ENCODE measurements around the gene APBB1IP.
"Not testable (repeated sequence)": the region's sequence is repeated elsewhere in the genome, so short reads cannot be mapped to it uniquely, and the experiment has no call there.

Gene APBB1IP

DNA sequence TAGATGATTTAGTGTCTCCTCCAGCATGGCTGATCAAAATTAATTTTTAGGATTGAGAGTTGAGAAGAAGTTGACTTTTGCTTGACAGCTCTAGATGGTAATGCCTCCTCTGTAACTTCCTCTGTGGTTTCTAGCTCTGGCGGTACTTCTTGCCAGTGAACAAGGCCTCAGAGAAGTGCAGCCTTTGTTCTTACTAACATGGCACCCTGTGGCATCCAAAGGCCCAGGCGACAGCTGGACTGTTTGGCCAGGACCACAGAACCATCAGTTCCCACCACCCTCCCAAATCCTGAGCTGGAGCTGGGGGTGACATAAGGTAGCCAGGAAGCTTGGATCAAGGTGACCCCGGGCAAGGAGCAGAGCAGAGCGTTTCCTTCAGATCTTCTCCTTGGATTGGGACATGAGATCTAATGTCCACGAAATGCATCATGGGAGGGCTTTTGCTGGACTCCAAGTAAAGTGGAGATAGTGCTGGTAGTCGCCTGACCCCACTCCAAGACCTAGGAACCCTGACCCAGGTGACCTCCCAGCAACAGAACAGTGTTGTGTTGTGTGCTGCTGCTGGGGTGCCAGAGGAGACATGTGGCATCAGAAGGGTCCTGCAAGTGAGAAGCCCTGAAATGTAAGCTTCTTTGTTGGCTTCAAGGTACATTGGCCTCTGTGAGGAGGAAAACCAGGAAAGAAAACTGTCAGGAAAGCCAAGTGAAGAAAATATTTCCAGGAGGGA, 41.8 kb downstream of the APBB1IP start:
- DNase-seq = no peak

DNA sequence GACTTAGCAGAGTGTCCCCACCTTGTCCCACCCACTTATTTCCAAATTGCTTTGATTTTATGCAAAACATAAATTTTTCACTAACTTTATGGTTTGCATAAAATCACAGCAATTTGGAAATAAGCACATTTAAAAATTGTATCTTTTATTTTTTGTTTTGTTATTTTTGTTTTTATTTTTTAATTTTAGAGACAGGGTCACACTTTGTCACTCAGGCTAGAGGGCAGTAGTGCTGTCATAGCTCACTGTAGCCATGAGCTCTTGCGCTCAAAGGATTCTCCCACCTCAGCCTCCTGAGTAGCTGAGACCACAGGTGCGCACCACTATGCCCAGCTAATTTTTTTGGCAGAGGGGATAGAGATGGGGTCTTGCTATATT, 43.2 kb downstream of the APBB1IP start:
- no peak for DNase-seq

DNA sequence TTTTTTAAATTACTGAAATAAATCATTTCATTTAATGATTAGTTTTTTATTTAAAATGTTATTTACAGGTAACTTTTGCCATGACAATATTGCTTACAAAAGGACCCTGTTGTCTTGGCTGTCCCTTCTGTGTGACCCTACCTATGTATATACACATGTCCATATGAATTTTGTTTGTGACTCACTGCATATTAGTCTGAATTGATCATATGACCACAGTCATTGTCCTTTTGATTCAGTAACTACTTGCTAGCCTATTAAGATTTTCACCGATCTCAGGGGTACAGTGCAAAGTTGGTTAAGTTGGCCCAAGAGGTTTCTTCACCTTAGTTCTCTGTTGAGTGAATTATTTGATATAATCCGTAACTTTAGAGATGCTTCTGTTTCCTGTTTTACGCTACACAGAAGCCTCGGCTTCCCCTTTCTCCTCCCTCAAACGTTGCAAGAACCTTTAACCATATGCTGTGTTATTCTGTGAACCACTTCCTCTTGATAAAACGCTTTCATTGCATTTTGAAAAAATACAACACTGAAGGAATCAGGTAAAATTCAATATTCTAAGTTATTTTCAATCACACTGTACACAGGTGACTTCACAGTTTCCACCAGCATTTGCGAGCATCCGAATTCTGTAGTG, 43.9 kb downstream of the APBB1IP start:
- no peak for DNase-seq

GRCh38 chr10:26483554-26483953, 45.4 kb downstream of the APBB1IP start:
- no peak for DNase-seq

- DNase-seq = no peak
These were observed 47.2 kb downstream of the APBB1IP start for GRCh38 chr10:26485150-26485941.

DNA sequence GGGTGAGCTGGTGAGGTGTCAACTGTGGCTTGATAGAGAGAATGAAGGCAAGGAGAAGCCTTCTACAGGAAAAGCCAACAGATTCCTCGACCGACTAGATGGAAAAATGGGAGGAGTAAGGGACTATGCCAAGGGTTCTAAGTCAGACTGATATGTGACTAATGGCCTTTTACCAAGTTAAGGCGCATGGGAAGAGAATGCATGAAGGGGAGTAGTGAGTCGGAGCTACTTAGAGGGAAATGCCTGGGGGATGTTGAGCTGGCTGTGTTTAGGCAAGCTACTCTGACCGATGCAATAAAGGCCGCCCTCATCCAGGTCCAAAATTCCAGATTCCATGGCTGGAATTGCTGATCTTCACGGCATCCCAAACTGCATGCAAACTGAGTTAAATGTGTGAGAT, 48.2 kb downstream of the APBB1IP start:
- no peak for DNase-seq

DNA sequence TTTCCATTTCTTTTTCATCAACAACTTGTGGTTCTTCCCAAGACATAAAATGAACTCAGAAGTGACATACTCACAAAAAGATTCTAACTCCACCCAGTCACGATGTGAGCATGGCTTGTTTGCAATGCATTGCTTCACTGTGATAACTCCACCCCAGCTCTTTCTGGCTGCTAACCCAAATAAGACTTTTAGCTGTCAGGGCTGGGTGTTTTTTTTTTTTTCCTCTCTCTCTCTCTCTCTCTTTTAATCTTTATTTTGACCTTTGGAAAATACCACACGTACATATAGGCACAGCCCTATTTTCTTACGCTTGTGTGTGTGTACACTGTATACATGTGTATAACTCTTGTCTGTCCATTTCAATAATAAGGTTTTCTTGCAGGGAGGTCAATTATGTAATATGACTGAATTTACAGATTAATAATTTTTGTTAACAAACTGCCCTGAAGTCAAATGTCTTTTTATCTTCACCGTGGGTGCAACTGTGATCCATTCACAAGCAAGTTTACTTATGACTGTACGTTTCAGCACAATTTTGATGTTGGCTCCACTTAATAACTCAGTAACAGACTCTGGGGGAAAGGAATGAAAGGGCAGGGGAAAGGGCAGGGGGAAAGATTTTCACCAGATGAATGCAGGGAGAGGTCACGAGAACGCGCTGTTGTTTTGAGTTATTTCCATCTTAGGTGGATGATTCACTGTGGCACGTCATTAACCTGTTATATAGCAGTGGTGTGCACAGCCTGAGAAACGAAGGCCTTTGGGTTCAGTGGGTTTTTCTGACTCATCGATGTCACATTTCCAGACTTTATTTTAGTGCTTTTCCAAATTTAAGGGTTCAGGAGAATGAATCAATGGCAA, 49.1 kb downstream of the APBB1IP start:
- no peak for DNase-seq

DNA sequence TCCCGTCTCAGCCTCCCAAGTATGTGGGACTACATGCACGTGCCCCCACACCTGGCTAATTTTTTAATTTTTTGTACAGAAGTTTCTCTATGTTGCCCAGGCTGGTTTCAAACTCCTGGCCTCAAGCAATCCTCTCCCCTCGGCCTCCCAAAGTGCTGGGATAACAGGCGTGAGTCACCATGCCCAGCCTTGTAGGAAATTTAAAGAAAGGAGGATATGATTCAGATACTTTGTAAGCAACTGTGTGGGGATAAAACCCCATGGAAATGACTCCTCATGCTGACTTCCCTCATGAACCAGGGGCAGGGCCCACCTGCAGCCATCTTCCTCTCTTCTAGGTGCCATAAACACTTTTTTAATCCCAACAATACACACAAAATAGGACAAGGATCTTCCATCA, 50.2 kb downstream of the APBB1IP start:
- no peak for DNase-seq

DNA sequence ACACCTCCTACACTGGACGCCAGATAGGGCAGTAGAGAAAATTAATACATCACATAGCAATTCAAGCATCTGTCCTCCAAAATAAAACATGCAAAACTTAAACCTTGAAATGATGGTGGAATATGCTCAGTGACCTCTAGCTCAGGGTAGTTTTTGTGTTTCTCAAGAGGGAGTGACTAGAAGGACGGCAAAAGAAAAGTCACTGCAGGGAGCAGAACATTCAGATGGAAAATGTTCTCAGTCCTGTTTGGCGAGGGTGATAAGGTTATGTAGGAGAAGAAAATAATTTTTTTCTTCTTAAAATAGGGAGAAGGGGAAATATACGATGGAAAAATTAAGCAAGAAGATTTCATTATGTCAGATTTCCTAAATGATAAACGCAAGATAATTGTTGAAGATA, 50.9 kb downstream of the APBB1IP start:
- DNase-seq = no peak

DNA sequence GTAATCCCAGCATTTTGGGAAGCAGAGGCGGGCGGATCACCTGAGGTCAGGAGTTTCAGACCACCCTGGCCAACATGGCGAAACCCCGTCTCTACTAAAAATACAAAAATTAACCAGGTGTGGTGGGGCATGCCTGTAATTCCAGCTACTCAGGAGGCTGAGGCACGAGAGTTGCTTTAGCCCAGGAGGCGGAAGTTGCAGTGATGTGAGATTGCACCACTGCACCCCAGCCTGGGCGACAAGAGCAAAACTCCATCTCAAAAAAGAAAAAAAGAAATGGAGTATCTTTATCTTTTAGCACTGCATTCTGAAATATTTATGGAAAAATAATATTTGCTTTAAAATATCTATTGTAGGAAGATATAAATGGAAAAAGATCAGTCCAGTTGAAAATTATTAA, 52.2 kb downstream of the APBB1IP start:
- not testable (repeated sequence) for DNase-seq

DNA sequence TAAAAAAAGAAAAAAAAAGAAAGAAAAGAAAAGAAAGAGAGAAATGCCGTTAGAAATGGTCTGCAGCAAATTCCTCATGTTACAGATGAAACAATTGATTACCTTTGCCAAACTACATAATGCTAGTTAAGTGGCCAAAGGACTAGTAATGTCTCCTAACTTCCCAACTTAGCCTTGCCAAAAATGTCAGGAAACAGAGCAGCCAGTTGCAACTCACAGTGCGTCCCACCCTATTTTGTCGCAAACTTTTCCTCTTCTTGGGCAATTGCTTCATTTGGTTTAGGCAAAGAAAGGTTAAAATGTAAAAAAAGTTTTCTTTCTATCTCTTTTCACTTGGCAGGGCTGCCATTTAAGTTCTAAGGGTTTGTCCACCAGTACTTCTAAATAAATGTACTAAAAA, 53.1 kb downstream of the APBB1IP start:
- no peak for DNase-seq

- no peak for DNase-seq
These were observed 53.8 kb downstream of the APBB1IP start for GRCh38 chr10:26491934-26492333.

DNA sequence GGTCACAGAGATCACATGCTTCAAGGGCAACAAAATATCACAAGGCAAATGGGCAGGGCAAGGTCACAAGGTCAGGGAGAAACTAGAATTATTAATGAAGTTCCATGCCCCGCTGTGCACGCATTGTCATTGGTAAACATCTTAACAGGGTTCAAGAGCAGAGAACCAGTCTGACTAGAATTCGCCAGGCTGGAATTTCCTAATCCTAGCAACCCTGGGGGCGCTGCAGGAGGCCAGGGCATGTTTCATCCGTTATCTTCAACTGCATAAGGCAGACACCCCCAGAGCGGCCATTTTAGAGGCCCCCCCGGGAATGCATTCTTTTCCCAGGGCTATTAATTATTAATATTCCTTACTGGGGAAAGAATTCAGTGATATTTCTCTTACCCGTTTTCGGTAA, 54.6 kb downstream of the APBB1IP start:
- DNase-seq = not testable (repeated sequence)

DNA sequence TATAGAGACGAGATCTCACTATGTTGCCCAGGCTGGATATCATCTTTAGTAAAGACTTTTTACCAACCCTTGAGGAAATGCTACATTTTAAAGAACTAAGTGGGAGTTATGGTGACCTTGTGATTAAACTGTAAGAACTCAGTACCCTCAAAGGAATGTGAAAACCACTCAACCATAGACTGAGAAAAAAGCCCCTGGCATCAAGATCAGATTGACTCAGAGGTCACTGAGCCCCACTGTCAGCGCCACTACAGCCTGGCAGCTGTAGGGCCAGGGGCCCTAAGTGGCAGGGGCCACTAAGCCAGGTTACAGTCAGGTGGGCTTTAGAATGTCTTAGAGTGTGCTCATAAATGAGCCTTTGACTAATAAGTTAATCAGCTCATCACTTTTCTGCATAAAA, 55.9 kb downstream of the APBB1IP start:
- DNase-seq = no peak

DNA sequence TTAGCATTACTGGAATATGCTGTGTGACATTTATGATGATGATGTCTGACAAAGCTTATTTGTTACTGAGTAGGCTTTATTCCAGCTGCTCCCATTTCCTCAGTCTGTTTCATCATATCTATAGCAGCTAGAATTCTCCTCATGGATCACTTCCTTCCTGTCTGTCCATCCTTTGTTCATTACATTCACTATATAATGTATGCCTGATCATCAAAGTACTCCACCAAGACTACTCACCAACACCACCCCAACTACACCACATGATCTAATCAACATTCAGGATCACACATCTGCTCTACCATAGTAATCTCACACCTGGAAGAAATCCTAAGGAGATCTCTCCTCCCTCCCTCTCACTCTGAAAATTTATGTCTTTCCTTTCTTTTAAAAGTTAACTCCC, 61.3 kb downstream of the APBB1IP start:
- no peak for DNase-seq

GRCh38 chr10:26502986-26503385, 64.8 kb downstream of the APBB1IP start:
- no peak for DNase-seq

DNA sequence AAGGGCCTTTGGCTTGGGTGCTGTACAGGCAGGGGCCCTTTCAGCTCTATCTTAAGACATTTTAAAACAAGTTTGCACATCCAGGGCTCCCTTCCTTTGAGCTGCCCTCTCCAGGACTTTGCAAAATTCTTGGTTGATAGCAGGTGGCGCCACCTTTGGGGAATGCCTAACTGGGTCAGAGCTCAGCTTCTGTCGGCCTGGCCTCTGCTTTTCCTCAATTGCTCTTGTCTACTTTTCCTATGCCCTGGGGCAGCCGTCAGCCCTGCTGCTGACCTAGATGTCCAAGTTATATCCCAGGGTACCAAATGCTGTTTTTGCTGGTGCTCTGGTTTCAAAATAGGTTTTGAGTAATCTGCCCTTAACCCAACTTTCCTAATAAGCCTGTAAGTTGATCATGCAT, 65.8 kb downstream of the APBB1IP start:
- no peak for DNase-seq

DNA sequence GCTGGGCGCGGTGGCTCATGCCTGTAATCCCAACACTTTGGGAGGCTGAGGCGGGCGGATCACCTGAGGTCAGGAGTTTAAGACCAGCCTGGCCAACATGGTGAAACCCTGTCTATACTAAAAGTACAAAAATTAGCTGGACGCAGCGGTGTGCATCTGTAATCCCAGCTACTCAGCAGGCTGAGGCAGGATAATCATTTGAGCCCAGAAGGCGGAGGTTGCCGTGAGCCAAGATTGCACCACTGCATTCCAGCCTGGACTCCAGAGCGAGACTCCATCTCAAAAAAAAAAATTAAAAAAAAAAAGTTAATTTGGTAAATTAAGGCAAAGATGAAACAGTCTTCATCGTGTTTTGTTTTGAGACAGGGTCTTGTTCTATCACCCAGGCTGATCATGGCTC, 66.3 kb downstream of the APBB1IP start:
- DNase-seq = not testable (repeated sequence)

- no peak for DNase-seq
These were observed 67.3 kb downstream of the APBB1IP start for GRCh38 chr10:26505491-26505890.

GRCh38 chr10:26506736-26507135, 68.6 kb downstream of the APBB1IP start:
- no peak for DNase-seq

DNA sequence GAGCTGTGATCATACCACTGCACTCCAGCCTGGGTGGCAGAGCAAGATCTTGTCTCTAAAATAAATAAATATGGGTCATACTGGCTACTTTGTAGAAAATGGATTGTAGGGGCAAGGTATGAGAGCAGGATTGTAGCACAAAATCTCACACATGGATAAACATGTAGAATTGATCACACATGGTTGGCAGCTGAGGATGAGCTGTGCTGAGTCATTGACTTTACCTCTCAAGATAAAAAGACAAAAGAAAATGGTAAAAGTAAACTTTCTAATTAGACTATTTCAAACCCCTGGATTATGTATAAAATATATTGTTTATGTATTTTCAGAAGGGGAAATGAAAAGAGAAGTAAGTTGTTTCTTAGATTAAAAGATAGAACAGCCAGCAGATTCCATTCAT, 69.3 kb downstream of the APBB1IP start:
- DNase-seq = no peak

- no peak for DNase-seq
These were observed 69.9 kb downstream of the APBB1IP start for GRCh38 chr10:26508016-26508415.

DNA sequence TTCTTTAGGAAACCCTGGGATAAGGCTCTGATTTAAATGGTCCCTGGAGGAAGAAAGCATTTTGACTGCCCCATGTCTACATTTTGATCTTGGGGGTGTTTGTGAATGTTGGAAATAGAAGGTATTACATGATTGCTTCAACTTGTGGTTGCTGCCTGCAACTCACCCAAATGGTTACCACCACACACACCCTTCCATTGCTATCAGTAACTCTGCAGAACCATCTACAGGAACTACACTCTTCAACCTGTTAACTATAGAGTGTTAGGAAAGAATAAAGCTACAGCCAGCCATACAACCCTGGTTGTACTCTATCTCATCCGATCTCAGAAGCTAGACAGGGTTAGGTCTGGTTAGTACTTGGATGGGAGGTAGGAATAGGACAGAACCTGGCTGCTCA, 71.2 kb downstream of the APBB1IP start:
- no peak for DNase-seq

All from activated CD8-positive, alpha-beta memory T cell treated with anti-CD3 and anti-CD28 coated beads for 24 hours (primary cell).